Testis (tissue), 2 donors: ENCODE data around the gene TENT5C.

Experiments used
- CTCF ChIP-seq, 3 experiments: fragments of 450-650 bp in 2 of 3; fragments of 200-600 bp in 1 of 3; sonication (generic) in 1 of 3; IDR thresholded peaks; one replicate each; pipeline ENCODE4 v1.5.1; 2016 to 2019; ENCODE audit warnings: antibody characterized with exemption in 3 of 3, mild to moderate bottlenecking in 2 of 3, moderate library complexity in 1 of 3
- POLR2A ChIP-seq: fragments of 450-650 bp; IDR thresholded peaks from one replicate; pipeline ENCODE4 v1.6.1; 2017; ENCODE audit warnings: antibody characterized with exemption, mild to moderate bottlenecking, moderate library complexity

- TF ChIP-seq CTCF (IDR thresholded peaks at IDR 0.05) (no peak), POLR2A (no peak)
Measured at GRCh38 chr1:117653195-117653594, 47.3 kb downstream of the TENT5C start.
